ENCODE data around the gene DCXR.

DNA sequence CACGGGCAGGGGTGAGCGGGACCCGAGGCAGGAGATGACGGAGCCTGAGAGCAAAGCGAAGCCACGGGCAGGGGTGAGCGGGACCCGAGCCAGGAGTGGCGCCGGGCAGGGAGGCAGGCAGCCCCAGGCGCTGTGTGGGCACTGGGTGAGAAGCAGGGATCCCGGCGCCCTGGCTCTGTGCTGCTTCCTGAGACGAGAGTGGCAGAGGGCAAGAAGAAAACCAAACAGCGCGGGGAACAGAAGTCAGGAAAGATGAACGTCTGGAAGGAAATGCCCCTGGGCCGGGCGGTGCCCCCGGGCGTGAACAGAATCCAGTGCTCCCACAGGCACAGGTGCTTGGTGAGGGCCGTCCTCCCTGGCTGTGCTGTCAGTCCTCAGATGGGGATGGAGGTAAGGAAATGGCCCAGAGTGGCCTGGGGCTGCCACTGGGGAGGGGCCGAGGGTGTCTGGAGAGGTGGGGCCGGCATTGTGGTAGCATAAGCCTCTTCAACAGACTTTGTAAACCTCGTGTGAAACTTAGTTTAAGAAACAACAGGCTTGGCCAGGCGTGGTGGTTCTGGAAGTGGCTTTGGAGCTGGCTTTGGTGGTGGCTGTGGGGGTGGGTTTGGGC, 50.2 kb downstream of the DCXR start:
- TF ChIP-seq, protein P1, sequence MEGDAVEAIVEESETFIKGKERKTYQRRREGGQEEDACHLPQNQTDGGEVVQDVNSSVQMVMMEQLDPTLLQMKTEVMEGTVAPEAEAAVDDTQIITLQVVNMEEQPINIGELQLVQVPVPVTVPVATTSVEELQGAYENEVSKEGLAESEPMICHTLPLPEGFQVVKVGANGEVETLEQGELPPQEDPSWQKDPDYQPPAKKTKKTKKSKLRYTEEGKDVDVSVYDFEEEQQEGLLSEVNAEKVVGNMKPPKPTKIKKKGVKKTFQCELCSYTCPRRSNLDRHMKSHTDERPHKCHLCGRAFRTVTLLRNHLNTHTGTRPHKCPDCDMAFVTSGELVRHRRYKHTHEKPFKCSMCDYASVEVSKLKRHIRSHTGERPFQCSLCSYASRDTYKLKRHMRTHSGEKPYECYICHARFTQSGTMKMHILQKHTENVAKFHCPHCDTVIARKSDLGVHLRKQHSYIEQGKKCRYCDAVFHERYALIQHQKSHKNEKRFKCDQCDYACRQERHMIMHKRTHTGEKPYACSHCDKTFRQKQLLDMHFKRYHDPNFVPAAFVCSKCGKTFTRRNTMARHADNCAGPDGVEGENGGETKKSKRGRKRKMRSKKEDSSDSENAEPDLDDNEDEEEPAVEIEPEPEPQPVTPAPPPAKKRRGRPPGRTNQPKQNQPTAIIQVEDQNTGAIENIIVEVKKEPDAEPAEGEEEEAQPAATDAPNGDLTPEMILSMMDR (IDR thresholded peaks at IDR 0.05), result no peak
- no peak for TF ChIP-seq POLR2A (IDR thresholded peaks at IDR 0.05)
